Fibroblast of mammary gland (primary cell): ENCODE measurements around the gene PTGER3.
"Not testable (repeated sequence)": the region's sequence is repeated elsewhere in the genome, so short reads cannot be mapped to it uniquely, and the experiment has no call there.

Experiments
- DNase-seq: peaks from one replicate; pipeline ENCODE4 v3.0.0-alpha.2; 2010; ENCODE audit warnings: low read depth
- H3K4me3 ChIP-seq: 2 replicates; pipeline ENCODE4 v1.5.1; 2011; ENCODE audit warnings: low read depth, mild to moderate bottlenecking, low read length, moderate library complexity; ENCODE audit not compliant: control insufficient read depth
- CTCF ChIP-seq: conservative IDR thresholded peaks from 2 replicates; pipeline ENCODE4 v1.5.1; 2011; ENCODE audit warnings: low read depth, low read length, inconsistent platforms; ENCODE audit not compliant: control insufficient read depth, insufficient read depth

PTGER3 gene

GRCh38 chr1:70994753-70995268 lies 52.8 kb downstream of the PTGER3 start:
- no peak for TF ChIP-seq CTCF
- no peak overlapping the region for H3K4me3 ChIP-seq
- no peak for DNase-seq

- no peak for TF ChIP-seq CTCF
- H3K4me3 ChIP-seq: no peak overlapping the region
- DNase-seq: no peak
Measured at GRCh38 chr1:70993798-70994197, 53.8 kb downstream of the PTGER3 start.

GRCh38 chr1:70992521-70992920 lies 55.1 kb downstream of the PTGER3 start:
- no peak for TF ChIP-seq CTCF
- no peak overlapping the region for H3K4me3 ChIP-seq
- no peak for DNase-seq

GRCh38 chr1:70990469-70991253 lies 57.0 kb downstream of the PTGER3 start:
- no peak for DNase-seq
- no peak for TF ChIP-seq CTCF
- H3K4me3 ChIP-seq: no peak overlapping the region

- no peak for TF ChIP-seq CTCF
- H3K4me3 ChIP-seq: no peak overlapping the region
- no peak for DNase-seq
Measured at GRCh38 chr1:70987497-70987896, 60.1 kb downstream of the PTGER3 start.

- not testable (repeated sequence) for DNase-seq, H3K4me3 ChIP-seq
Measured at GRCh38 chr1:70985776-70986225, 61.8 kb downstream of the PTGER3 start.

GRCh38 chr1:70985278-70985677 lies 62.3 kb downstream of the PTGER3 start:
- H3K4me3 ChIP-seq, DNase-seq: not testable (repeated sequence)

GRCh38 chr1:70980361-70980760 lies 67.3 kb downstream of the PTGER3 start:
- DNase-seq: no peak
- H3K4me3 ChIP-seq: no peak overlapping the region
- no peak for TF ChIP-seq CTCF
